PC-3 (cell line): ENCODE results near the gene NBDY. TPM values are rescaled to one million over a fixed set of nuclear protein-coding genes. Genes with fewer than 3 reads are reported as not detected.
"Not testable (repeated sequence)": the region's sequence is repeated elsewhere in the genome, so short reads cannot be mapped to it uniquely, and the experiment has no call there.

Experiments used
- ATAC-seq: fragments of 200-7000 bp; cut with Tn5 transposase; 2 replicates; pipeline ENCODE4 v1.9.1; 2020; ENCODE audit warnings: mild to moderate bottlenecking, moderate library complexity
- Bru-seq: library from RNA; stranded (reverse); fragments of 400-500 nt; gene quantifications from one replicate; lab custom pipeline; 2021; lab: Mats Ljungman, UMichigan
- BruChase-seq, 2 experiments: library from RNA; stranded (reverse); fragments of 400-500 nt; gene quantifications; one replicate each; lab custom pipeline; 2021; lab: Mats Ljungman, UMichigan
- BruUV-seq: library from RNA; stranded (reverse); fragments of 400-500 nt; replicated peaks from 2 replicates; lab custom pipeline; 2021; lab: Mats Ljungman, UMichigan
- CTCF ChIA-PET: fragments of 300-600 bp; sonication (Branson Sonifier 250); formaldehyde crosslinking; loops from one replicate; lab custom pipeline; 2022; ENCODE audit warnings: antibody characterized with exemption; lab: Charles Lee
- POLR2A ChIA-PET: fragments of 300-600 bp; sonication (Branson Sonifier 250); formaldehyde crosslinking; loops from one replicate; lab custom pipeline; 2022; ENCODE audit warnings: antibody characterized with exemption; ENCODE audit not compliant: unreplicated experiment; lab: Charles Lee
- DNase-seq: peaks from one replicate; pipeline ENCODE4 v3.0.0-alpha.2; 2015
- H2AFZ ChIP-seq: fragments of 300-600 bp; sonication (generic); 2 replicates; pipeline ENCODE4 v1.6.0; 2016; ENCODE audit warnings: antibody characterized with exemption, low read length
- H3F3A ChIP-seq: fragments of 300-600 bp; sonication (generic); one replicate; pipeline ENCODE4 v1.6.0; 2017; ENCODE audit warnings: antibody characterized with exemption, low read length, control low read depth, mild to moderate bottlenecking; ENCODE audit not compliant: unreplicated experiment
- H3K27ac ChIP-seq: fragments of 300-600 bp; sonication (generic); 2 replicates; pipeline ENCODE4 v1.5.1; 2016; ENCODE audit warnings: mild to moderate bottlenecking, low read length
- H3K27me3 ChIP-seq: fragments of 300-600 bp; sonication (generic); 2 replicates; pipeline ENCODE4 v1.6.1; 2016; ENCODE audit warnings: low read length, mixed read lengths
- H3K36me3 ChIP-seq: fragments of 300-600 bp; sonication (generic); 2 replicates; pipeline ENCODE4 v1.6.1; 2016; ENCODE audit warnings: low read depth, mixed run types, low read length, mixed read lengths
- H3K4me1 ChIP-seq: fragments of 300-600 bp; sonication (generic); 2 replicates; pipeline ENCODE4 v1.5.1; 2016; ENCODE audit warnings: low read length; ENCODE audit not compliant: insufficient read depth
- H3K4me2 ChIP-seq: fragments of 300-600 bp; sonication (generic); 2 replicates; pipeline ENCODE4 v1.6.0; 2016; ENCODE audit warnings: low read length
- H3K4me3 ChIP-seq: fragments of 300-600 bp; sonication (generic); 2 replicates; pipeline ENCODE4 v1.5.1; 2016; ENCODE audit warnings: mild to moderate bottlenecking, low read length, mixed read lengths
- H3K79me2 ChIP-seq: fragments of 300-600 bp; sonication (generic); 2 replicates; pipeline ENCODE4 v1.6.1; 2017; ENCODE audit warnings: low read length, mixed read lengths
- H3K9ac ChIP-seq: fragments of 300-600 bp; sonication (generic); 2 replicates; pipeline ENCODE4 v1.6.0; 2016; ENCODE audit warnings: mild to moderate bottlenecking, low read length
- H3K9me2 ChIP-seq: fragments of 300-600 bp; sonication (generic); replicated peaks from 2 replicates; pipeline ENCODE4 v1.6.1; 2016; ENCODE audit warnings: mixed run types, low read length, mixed read lengths
- H3K9me3 ChIP-seq: fragments of 300-600 bp; sonication (generic); 2 replicates; pipeline ENCODE4 v1.6.1; 2016; ENCODE audit warnings: low read length, mixed read lengths
- H4K20me1 ChIP-seq: fragments of 300-600 bp; sonication (generic); 2 replicates; pipeline ENCODE4 v1.6.1; 2016; ENCODE audit warnings: low read length, mixed read lengths
- CTCF ChIP-seq: fragments of 300-600 bp; sonication (generic); conservative IDR thresholded peaks from 2 replicates; pipeline ENCODE4 v1.5.1; 2017; ENCODE audit warnings: antibody characterized with exemption, low read depth, mild to moderate bottlenecking, low read length
- EZH2 ChIP-seq: fragments of 300-600 bp; sonication (generic); IDR thresholded peaks from one replicate; pipeline ENCODE4 v1.6.1; 2017; ENCODE audit warnings: antibody characterized with exemption, mild to moderate bottlenecking, low read length; ENCODE audit not compliant: unreplicated experiment
- EZH2phosphoT487 ChIP-seq: fragments of 300-600 bp; sonication (generic); IDR thresholded peaks from 2 replicates; pipeline ENCODE4 v1.6.1; 2018; ENCODE audit warnings: mild to moderate bottlenecking, antibody characterized with exemption, low read length, borderline replicate concordance
- intact Hi-C: fragments of 100-400 bp; cut with micrococcal nuclease; formaldehyde crosslinking; loops from 2 replicates; pipeline ENCODE4 v1.9.0; 2023
- long read RNA-seq: library from polyadenylated mRNA; unstranded; transcript quantifications from one replicate; pipeline ENCODE4 v2.0.0, GENCODE V29; 2021; ENCODE audit not compliant: unreplicated experiment
- total RNA-seq: library from RNA; depleted of rRNA; stranded (reverse); fragments of >200 nt; gene quantifications from 2 replicates; pipeline ENCODE4 v1.2.3, GENCODE V29; 2014; rRNA removed

The NBDY gene
- total RNA-seq (9.7 and 13.6 TPM in 2 replicates), Bru-seq, nascent RNA (percentile 76 among the genes with signal in this experiment), BruChase-seq, experiment 1, labeled RNA remaining after a 6-hour chase (percentile 65 among the genes with signal in this experiment), BruChase-seq, experiment 2, labeled RNA remaining after a 2-hour chase (percentile 76 among the genes with signal in this experiment)
- long read RNA-seq, transcript NBDY-201 (3 exons, 1,529 nt) = major isoform, 69 of 78 reads
- long read RNA-seq, partial matches to known transcripts = 4 of 78 reads
- long read RNA-seq, other reads (novel, unspliced or antisense) = 3 of 78 reads

GRCh38 chrX:56729152-56729850 lies at the start of gene NBDY:
Gene NBDY (plus strand): TSS chrX:56729243. CDS start chrX:56729354, 111 bp downstream.
- Histone ChIP-seq H3F3A (no peaks in the 10 kb centered on the region), H3K9me3 (no peaks in the 10 kb centered on the region), H3K27ac (peak within 1 kb of the TSS; percentile 45), H3K79me2 (peaks cover 41% of the 10 kb centered on the region), H3K4me1 (peaks cover 5% of the 10 kb centered on the region; the same call in 1 of the 2 replicates), H4K20me1 (0 out of 2 replicates have a peak, but pooled peaks cover 4% of the 10 kb centered on the region), H3K9me2 (no peaks in the 10 kb centered on the region), H3K4me3 (peak within 1 kb of the TSS; percentile 87), H3K9ac (peak within 1 kb of the TSS; percentile 81), H2AFZ (peak within 1 kb of the TSS; percentile 85), H3K27me3 (no peaks in the 10 kb centered on the region), H3K4me2 (peak within 1 kb of the TSS; percentile 86), H3K36me3 (no peaks in the 10 kb centered on the region; the same call in 1 of the 2 replicates)
- no peak for TF ChIP-seq EZH2phosphoT487
- no peak for TF ChIP-seq EZH2
- no peak for TF ChIP-seq CTCF
- DNase-seq (peak; percentile 50), ATAC-seq (peak; percentile 87)
- ChIA-PET POLR2A (interaction anchor here (0.6 to 0.7 kb wide), 3 partner anchors 11 to 266 kb away, joined by 3 to 8 read pairs (median 4); partner anchors contain the start of gene SPIN3), CTCF (interaction anchor here (0.6 kb wide), 1 partner anchor 441 kb away, joined by 3 read pairs; no protein-coding TSS in a partner anchor)
- TSS peak; percentile 86 for BruUV-seq
- intact Hi-C loops = loop anchor here (2.0 to 10.0 kb wide), 3 partner anchors 164 to 822 kb away; no protein-coding TSS in a partner anchor

GRCh38 chrX:56704530-56704929 lies 24.5 kb upstream of the NBDY start:
- H3K4me3 ChIP-seq, H3K9me3 ChIP-seq, ATAC-seq, H2AFZ ChIP-seq, H3K27me3 ChIP-seq, H3K4me2 ChIP-seq, H3F3A ChIP-seq, H3K9ac ChIP-seq, H3K9me2 ChIP-seq, POLR2A ChIA-PET, intact Hi-C loops, H3K4me1 ChIP-seq, H3K79me2 ChIP-seq, CTCF ChIA-PET, H3K36me3 ChIP-seq, H3K27ac ChIP-seq, DNase-seq, BruUV-seq, H4K20me1 ChIP-seq: not testable (repeated sequence)

GRCh38 chrX:56726605-56727004 lies 2.4 kb upstream of the NBDY start:
- ATAC-seq = no peak
- Histone ChIP-seq H3K79me2 (peaks cover 25% of the 10 kb centered on the region), H3K27ac (no peak overlapping the region), H3K4me2 (peak overlapping the region; percentile 56; the same call in 1 of the 2 replicates), H3F3A (no peaks in the 10 kb centered on the region), H3K36me3 (no peaks in the 10 kb centered on the region), H3K9ac (no peak overlapping the region), H4K20me1 (0 out of 2 replicates have a peak, but pooled peaks cover 4% of the 10 kb centered on the region), H3K27me3 (no peaks in the 10 kb centered on the region), H2AFZ (no peak overlapping the region), H3K9me2 (no peaks in the 10 kb centered on the region), H3K4me1 (peaks cover 5% of the 10 kb centered on the region; the same call in 1 of the 2 replicates), H3K4me3 (no peak overlapping the region), H3K9me3 (no peaks in the 10 kb centered on the region)
- DNase-seq = peak; percentile 56
- peak; percentile 69 for TF ChIP-seq CTCF
- TF ChIP-seq EZH2phosphoT487 = no peak
- intact Hi-C loops = loop anchor here (1.0 to 10.0 kb wide), 3 partner anchors 222 to 819 kb away; no protein-coding TSS in a partner anchor
- ChIA-PET POLR2A (no interaction called here), CTCF (interaction anchor here (0.5 to 1.9 kb wide), 3 partner anchors 10 to 445 kb away, joined by 3 to 13 read pairs (median 3); no protein-coding TSS in a partner anchor)
- no TSS peak for BruUV-seq
